GM19193 (cell line): ENCODE measurements around the gene TMEM97.

ENCODE experiments used
- POLR2A ChIP-seq: IDR thresholded peaks from 4 replicates; pipeline ENCODE4 v1.6.1; 2011; ENCODE audit not compliant: insufficient read depth, insufficient read length; ENCODE audit errors: extremely low read depth

Gene TMEM97

GRCh38 chr17:28313841-28314240, 5.2 kb upstream of the TMEM97 start:
- no peak for TF ChIP-seq POLR2A

- TF ChIP-seq POLR2A = no peak
Observed at GRCh38 chr17:28315846-28316705, 2.9 kb upstream of the TMEM97 start.

- TF ChIP-seq POLR2A = no peak
Observed at GRCh38 chr17:28317099-28317965, 1.7 kb upstream of the TMEM97 start.

- no peak for TF ChIP-seq POLR2A
Observed at GRCh38 chr17:28317966-28318758, 838 bp upstream of the TMEM97 start.

GRCh38 chr17:28319598-28319935, 567 bp downstream of the TMEM97 start:
- no peak for TF ChIP-seq POLR2A

GRCh38 chr17:28320215-28321061, 1.4 kb downstream of the TMEM97 start:
- TF ChIP-seq POLR2A = no peak

- no peak for TF ChIP-seq POLR2A
Observed at GRCh38 chr17:28324267-28324745, 5.3 kb downstream of the TMEM97 start.

GRCh38 chr17:28324781-28325180, 5.8 kb downstream of the TMEM97 start:
- TF ChIP-seq POLR2A = no peak

- no peak for TF ChIP-seq POLR2A
Observed at GRCh38 chr17:28325211-28325610, 6.2 kb downstream of the TMEM97 start.

GRCh38 chr17:28326114-28326513, 7.1 kb downstream of the TMEM97 start:
- no peak for TF ChIP-seq POLR2A

- TF ChIP-seq POLR2A = no peak
Observed at GRCh38 chr17:28327031-28327607, 8.1 kb downstream of the TMEM97 start.

GRCh38 chr17:28327709-28328108, 8.7 kb downstream of the TMEM97 start:
- TF ChIP-seq POLR2A = no peak

- TF ChIP-seq POLR2A = no peak
Observed at GRCh38 chr17:28328325-28328724, 9.3 kb downstream of the TMEM97 start.

- TF ChIP-seq POLR2A = no peak
Observed at GRCh38 chr17:28330671-28331070, 11.7 kb downstream of the TMEM97 start.
